ENCODE data around the gene AP2B1.

GRCh38 chr17:35745246-35745645, 158.1 kb downstream of the AP2B1 start:
- TF ChIP-seq CTCF (IDR thresholded peaks at IDR 0.05) (no peak), POLR2A (IDR thresholded peaks at IDR 0.05) (no peak)

Measured in right lobe of liver (tissue), 4 donors.